Astrocyte (in vitro differentiated cells and primary cell): Measurements from ENCODE around the gene EMP1. TPM values are rescaled to one million over a fixed set of nuclear protein-coding genes. Genes with fewer than 3 reads are reported as not detected.

Source experiments
- DNase-seq: peaks from one replicate; pipeline ENCODE4 v3.0.0-alpha.2; 2010; ENCODE audit warnings: low read depth
- FAIRE-seq: peaks from 2 replicates; lab custom pipeline; 2011; peaks lifted over from hg19 to GRCh38; lab: Jason Lieb, UNC
- H2AFZ ChIP-seq: 2 replicates; pipeline ENCODE4 v1.6.0; 2012; ENCODE audit warnings: low read depth, low read length, inconsistent platforms
- H3K27ac ChIP-seq: 2 replicates; pipeline ENCODE4 v1.5.1; 2011; ENCODE audit warnings: low read depth, low read length, inconsistent platforms
- H3K27me3 ChIP-seq: 2 replicates; pipeline ENCODE4 v1.6.0; 2011; ENCODE audit warnings: low read length, inconsistent platforms; ENCODE audit not compliant: insufficient read depth
- H3K36me3 ChIP-seq: 2 replicates; pipeline ENCODE4 v1.5.1; 2011; ENCODE audit warnings: low read length, inconsistent platforms; ENCODE audit not compliant: insufficient read depth
- H3K4me1 ChIP-seq: 2 replicates; pipeline ENCODE4 v1.5.1; 2011; ENCODE audit warnings: low read length, inconsistent platforms; ENCODE audit not compliant: insufficient read depth
- H3K4me2 ChIP-seq: 2 replicates; pipeline ENCODE4 v1.6.0; 2012; ENCODE audit warnings: low read length, inconsistent platforms
- H3K4me3 ChIP-seq: 2 replicates; pipeline ENCODE4 v1.5.1; 2011; ENCODE audit warnings: low read depth, mild to moderate bottlenecking, low read length, inconsistent platforms; ENCODE audit not compliant: insufficient read depth
- H3K79me2 ChIP-seq: 2 replicates; pipeline ENCODE4 v1.6.0; 2012; ENCODE audit warnings: mild to moderate bottlenecking, low read length, inconsistent platforms; ENCODE audit not compliant: insufficient read depth
- H3K9ac ChIP-seq: 2 replicates; pipeline ENCODE4 v1.6.0; 2012; ENCODE audit warnings: mild to moderate bottlenecking, low read length, inconsistent platforms
- H3K9me3 ChIP-seq: 2 replicates; pipeline ENCODE4 v1.5.1; 2012; ENCODE audit warnings: low read depth, mild to moderate bottlenecking, low read length, inconsistent platforms; ENCODE audit not compliant: insufficient read depth
- H4K20me1 ChIP-seq: 2 replicates; pipeline ENCODE4 v1.6.0; 2012; ENCODE audit warnings: low read length, inconsistent platforms; ENCODE audit not compliant: insufficient read depth
- H3K27ac Mint-ChIP-seq: one replicate; pipeline ENCODE4 v1.8.0; 2021; ENCODE audit warnings: mild to moderate bottlenecking, mixed read lengths; ENCODE audit not compliant: unreplicated experiment
- H3K27me3 Mint-ChIP-seq: one replicate; pipeline ENCODE4 v1.8.0; 2021; ENCODE audit warnings: low read depth, mixed read lengths; ENCODE audit not compliant: unreplicated experiment
- H3K36me3 Mint-ChIP-seq: one replicate; pipeline ENCODE4 v1.8.0; 2021; ENCODE audit warnings: low read depth, mixed read lengths; ENCODE audit not compliant: unreplicated experiment
- H3K4me1 Mint-ChIP-seq: one replicate; pipeline ENCODE4 v1.8.0; 2021; ENCODE audit warnings: low read depth, mixed read lengths; ENCODE audit not compliant: unreplicated experiment
- H3K4me3 Mint-ChIP-seq: one replicate; pipeline ENCODE4 v1.8.0; 2021; ENCODE audit warnings: mild to moderate bottlenecking, moderate library complexity, mixed read lengths; ENCODE audit not compliant: unreplicated experiment
- H3K9me3 Mint-ChIP-seq: one replicate; pipeline ENCODE4 v1.8.0; 2021; ENCODE audit warnings: mild to moderate bottlenecking, mixed read lengths; ENCODE audit not compliant: unreplicated experiment
- CTCF ChIP-seq: IDR thresholded peaks from 2 replicates; pipeline ENCODE4 v1.5.1; 2011; ENCODE audit warnings: low read depth, mild to moderate bottlenecking, inconsistent platforms, low read length, moderate library complexity; ENCODE audit not compliant: insufficient read depth
- EZH2 ChIP-seq: IDR thresholded peaks from 2 replicates; pipeline ENCODE4 v1.6.1; 2012; ENCODE audit warnings: mild to moderate bottlenecking, low read length, inconsistent platforms; ENCODE audit not compliant: insufficient read depth
- total RNA-seq: library from RNA; stranded (reverse); gene quantifications from 2 replicates; pipeline ENCODE4 v1.2.1, GENCODE V29; 2021

EMP1 gene
- total RNA-seq, 1 donor from 2014 or later, result 71.7 TPM

GRCh38 chr12:13152756-13153155 is 43.8 kb upstream of the EMP1 start:
- H3K36me3 ChIP-seq, result no peaks in the 10 kb centered on the region
- no peak overlapping the region for H3K27ac ChIP-seq
- Mint-ChIP-seq H3K36me3 (peaks cover 6% of the 10 kb centered on the region), H3K27me3 (no peaks in the 10 kb centered on the region), H3K27ac (no peak overlapping the region), H3K4me3 (no peak overlapping the region), H3K9me3 (no peaks in the 10 kb centered on the region), H3K4me1 (peaks cover 13% of the 10 kb centered on the region)
- no peaks in the 10 kb centered on the region for H3K4me1 ChIP-seq
- H3K9me3 ChIP-seq, result no peaks in the 10 kb centered on the region
- H3K4me3 ChIP-seq, result no peak overlapping the region
- no peaks in the 10 kb centered on the region for H3K79me2 ChIP-seq
- no peak overlapping the region for H3K4me2 ChIP-seq
- H3K9ac ChIP-seq, result no peak overlapping the region
- H2AFZ ChIP-seq, result no peak overlapping the region
- no peaks in the 10 kb centered on the region for H4K20me1 ChIP-seq
- FAIRE-seq (no peak), DNase-seq (no peak)
- TF ChIP-seq CTCF (no peak), EZH2 (no peak)
- H3K27me3 ChIP-seq, result no peaks in the 10 kb centered on the region

GRCh38 chr12:13153180-13153579 is 43.3 kb upstream of the EMP1 start:
- H3K79me2 ChIP-seq, result no peaks in the 10 kb centered on the region
- no peaks in the 10 kb centered on the region for H3K9me3 Mint-ChIP-seq
- no peak for FAIRE-seq
- TF ChIP-seq EZH2 (no peak), CTCF (no peak)
- H3K36me3 ChIP-seq, result no peaks in the 10 kb centered on the region
- H3K27ac Mint-ChIP-seq, result no peak overlapping the region
- no peak overlapping the region for H3K9ac ChIP-seq
- no peaks in the 10 kb centered on the region for H4K20me1 ChIP-seq
- no peak overlapping the region for H3K27ac ChIP-seq
- DNase-seq, result no peak
- no peaks in the 10 kb centered on the region for H3K27me3 Mint-ChIP-seq
- H3K4me1 Mint-ChIP-seq, result peaks cover 13% of the 10 kb centered on the region
- peaks cover 6% of the 10 kb centered on the region for H3K36me3 Mint-ChIP-seq
- H3K4me3 ChIP-seq, result no peak overlapping the region
- H3K4me2 ChIP-seq, result no peak overlapping the region
- H2AFZ ChIP-seq, result no peak overlapping the region
- no peak overlapping the region for H3K4me3 Mint-ChIP-seq
- H3K9me3 ChIP-seq, result no peaks in the 10 kb centered on the region
- no peaks in the 10 kb centered on the region for H3K27me3 ChIP-seq
- no peaks in the 10 kb centered on the region for H3K4me1 ChIP-seq

- DNase-seq (peak; percentile 13), FAIRE-seq (no peak)
- Mint-ChIP-seq H3K4me1 (peaks cover 13% of the 10 kb centered on the region), H3K9me3 (no peaks in the 10 kb centered on the region), H3K27ac (no peak overlapping the region), H3K36me3 (peaks cover 6% of the 10 kb centered on the region), H3K27me3 (no peaks in the 10 kb centered on the region), H3K4me3 (no peak overlapping the region)
- Histone ChIP-seq H3K27me3 (no peaks in the 10 kb centered on the region), H3K36me3 (no peaks in the 10 kb centered on the region), H3K79me2 (no peaks in the 10 kb centered on the region), H2AFZ (no peak overlapping the region), H3K9me3 (no peaks in the 10 kb centered on the region), H3K4me2 (peak overlapping the region; percentile 34), H3K4me3 (no peak overlapping the region), H3K27ac (no peak overlapping the region), H4K20me1 (no peaks in the 10 kb centered on the region), H3K9ac (no peak overlapping the region), H3K4me1 (no peaks in the 10 kb centered on the region)
- TF ChIP-seq CTCF (no peak), EZH2 (no peak)
Observed at GRCh38 chr12:13154027-13154538, 42.4 kb upstream of the EMP1 start.
